Measurements from ENCODE around the gene CARD14.
A peak's percentile ranks its signal among the peaks of the same experiment; 100 is the strongest.
"Not testable (repeated sequence)": the region's sequence is repeated elsewhere in the genome, so short reads cannot be mapped to it uniquely, and the experiment has no call there.

CARD14 gene

GRCh38 chr17:80252871-80253270 lies 83.0 kb downstream of the CARD14 start:
- peak; percentile 44 for TF ChIP-seq CTCF (IDR thresholded peaks at IDR 0.05; ENCODE audit: control insufficient read depth, insufficient read depth, low read depth, low read length, missing control alignments)
- no peak for DNase-seq (ENCODE audit: low read depth)

GRCh38 chr17:80253631-80254395 lies 84.0 kb downstream of the CARD14 start:
- no peak for TF ChIP-seq CTCF (IDR thresholded peaks at IDR 0.05; ENCODE audit: control insufficient read depth, insufficient read depth, low read depth, low read length, missing control alignments)
- H3K4me3 ChIP-seq (ENCODE audit: control insufficient read depth, low read depth, low read length), result no peak overlapping the region
- no peak for DNase-seq (ENCODE audit: low read depth)

More at GRCh38 chr17:80252871-80253270, 83.0 kb downstream of the CARD14 start:
- H3K4me3 ChIP-seq (ENCODE audit: control insufficient read depth, low read depth, low read length), result no peak overlapping the region

GRCh38 chr17:80254396-80255251 lies 84.8 kb downstream of the CARD14 start:
- no peak overlapping the region for H3K4me3 ChIP-seq (ENCODE audit: control insufficient read depth, low read depth, low read length)
- no peak for TF ChIP-seq CTCF (IDR thresholded peaks at IDR 0.05; ENCODE audit: control insufficient read depth, insufficient read depth, low read depth, low read length, missing control alignments)
- peak; percentile 83 for DNase-seq (ENCODE audit: low read depth)

- no peak for DNase-seq (ENCODE audit: low read depth)
- no peak overlapping the region for H3K4me3 ChIP-seq (ENCODE audit: control insufficient read depth, low read depth, low read length)
- no peak for TF ChIP-seq CTCF (IDR thresholded peaks at IDR 0.05; ENCODE audit: control insufficient read depth, insufficient read depth, low read depth, low read length, missing control alignments)
These were observed 86.2 kb downstream of the CARD14 start for GRCh38 chr17:80256034-80256350.

GRCh38 chr17:80257716-80258213 lies 87.9 kb downstream of the CARD14 start:
- H3K4me3 ChIP-seq (ENCODE audit: control insufficient read depth, low read depth, low read length), result no peak overlapping the region
- TF ChIP-seq CTCF (IDR thresholded peaks at IDR 0.05; ENCODE audit: control insufficient read depth, insufficient read depth, low read depth, low read length, missing control alignments), result no peak
- no peak for DNase-seq (ENCODE audit: low read depth)

- DNase-seq (ENCODE audit: low read depth), result not testable (repeated sequence)
These were observed 88.5 kb downstream of the CARD14 start for GRCh38 chr17:80258296-80258695.

More at GRCh38 chr17:80258296-80258695, 88.5 kb downstream of the CARD14 start:
- not testable (repeated sequence) for H3K4me3 ChIP-seq (ENCODE audit: control insufficient read depth, low read depth, low read length)
